ENCODE measurements around the gene ASB1.

DNA sequence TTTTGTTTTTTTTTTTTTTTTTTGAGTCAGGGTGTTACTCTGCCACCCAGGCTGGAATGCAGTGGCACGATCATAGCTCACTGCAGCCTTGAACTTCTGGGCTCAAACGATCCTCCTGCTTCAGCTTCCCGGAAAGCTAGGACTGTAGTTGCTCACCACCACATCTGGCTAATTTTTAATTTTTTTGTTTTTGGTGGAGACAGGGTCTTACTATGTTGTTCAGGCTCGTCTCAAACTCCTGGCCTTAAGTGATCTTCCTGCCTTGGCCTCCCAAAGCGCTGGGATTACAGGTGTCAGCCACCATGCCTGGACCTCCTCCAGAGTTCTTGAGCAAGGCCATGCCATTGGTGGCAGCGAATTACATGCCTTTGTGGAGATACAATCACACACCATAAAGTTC, 35.2 kb downstream of the ASB1 start:
- TF ChIP-seq POLR2A (IDR thresholded peaks at IDR 0.05; ENCODE audit: low read depth, low read length): no peak
- no peak for TF ChIP-seq POLR2AphosphoS5 (IDR thresholded peaks at IDR 0.05; ENCODE audit: low read depth, low read length)
- no peak for TF ChIP-seq TAF1 (IDR thresholded peaks at IDR 0.05; ENCODE audit: borderline replicate concordance, low read depth, low read length)

Measured in GM12892 (cell line).